Testis (tissue), 3 donors: ENCODE data around the gene SND1. TPM values are rescaled to one million over a fixed set of nuclear protein-coding genes. Genes with fewer than 3 reads are reported as not detected.

Experiments used
- DNase-seq: peaks from one replicate; pipeline ENCODE4 v3.0.0-alpha.2; 2019
- H3K27ac ChIP-seq, 2 donors: fragments of 200-600 bp; sonication (generic); one replicate each; pipeline ENCODE4 v1.5.1; 2019
- H3K27me3 ChIP-seq: fragments of 200-600 bp; sonication (generic); one replicate; pipeline ENCODE4 v1.5.1; 2019
- H3K36me3 ChIP-seq: fragments of 200-600 bp; sonication (generic); one replicate; pipeline ENCODE4 v1.5.1; 2017; ENCODE audit warnings: low read depth; ENCODE audit errors: missing control alignments
- H3K4me1 ChIP-seq: fragments of 200-600 bp; sonication (generic); one replicate; pipeline ENCODE4 v1.5.1; 2019
- H3K4me3 ChIP-seq, 2 donors: fragments of 200-600 bp; sonication (generic); one replicate each; pipeline ENCODE4 v1.5.1; 2017 to 2019
- H3K9me3 ChIP-seq: fragments of 200-600 bp; sonication (generic); one replicate; pipeline ENCODE4 v1.5.1; 2017
- CTCF ChIP-seq, 3 experiments: fragments of 450-650 bp in 2 of 3; fragments of 200-600 bp in 1 of 3; sonication (generic) in 1 of 3; IDR thresholded peaks; one replicate each; pipeline ENCODE4 v1.5.1; 2016 to 2019; ENCODE audit warnings: antibody characterized with exemption in 3 of 3, mild to moderate bottlenecking in 2 of 3, moderate library complexity in 1 of 3
- POLR2A ChIP-seq: fragments of 450-650 bp; IDR thresholded peaks from one replicate; pipeline ENCODE4 v1.6.1; 2017; ENCODE audit warnings: antibody characterized with exemption, mild to moderate bottlenecking, moderate library complexity
- WGBS, 2 donors: methylation state at CpG; one replicate each; pipeline ENCODE4 v1.1.5; 2018; 5-methylcytosine and 5-hydroxymethylcytosine counted together
- intact Hi-C: fragments of 100-400 bp; cut with DNase I; formaldehyde crosslinking; loops from one replicate; pipeline ENCODE4 v1.15.1; 2023; ENCODE audit warnings: low total_unique reads
- polyA plus RNA-seq: library from polyadenylated mRNA; stranded (reverse); fragments of 350-450 nt; fragmentation: Illumina TruSeq; extraction: RNeasy Lipid Tissue Mini Kit (QIAGEN cat#74804); gene quantifications from one replicate; pipeline ENCODE4 v1.2.3, GENCODE V29; 2014; ENCODE audit warnings: low read depth, low replicate concordance; ENCODE audit not compliant: insufficient read depth
- total RNA-seq, 2 donors: library from RNA; depleted of rRNA; stranded (reverse); fragments of >200 nt; gene quantifications; one replicate each; pipeline ENCODE4 v1.2.3, GENCODE V29; 2016

Gene SND1
- total and polyA plus RNA-seq, 3 donors from 2014 or later, result 132 to 207 (median 179) TPM

GRCh38 chr7:127632276-127632910, 19.6 kb upstream of the SND1 start:
- 77 to 89% methylated on average over 7 of the region's 7 CpGs for WGBS, 2 donors
- H3K9me3 ChIP-seq, result no peaks in the 10 kb centered on the region
- H3K27ac ChIP-seq, result no peak overlapping the region
- no peaks in the 10 kb centered on the region for H3K27me3 ChIP-seq
- intact Hi-C loops, result no loop called here
- H3K36me3 ChIP-seq, result no peaks in the 10 kb centered on the region
- no peak for DNase-seq
- H3K4me3 ChIP-seq, result no peak overlapping the region
- no peak for TF ChIP-seq POLR2A
- TF ChIP-seq CTCF (IDR thresholded peaks at IDR 0.05), result no peak
- no peaks in the 10 kb centered on the region for H3K4me1 ChIP-seq

GRCh38 chr7:127635659-127636285, 16.2 kb upstream of the SND1 start:
- Histone ChIP-seq H3K27ac (no peak overlapping the region), H3K36me3 (no peaks in the 10 kb centered on the region), H3K4me1 (no peaks in the 10 kb centered on the region), H3K9me3 (no peaks in the 10 kb centered on the region), H3K27me3 (no peaks in the 10 kb centered on the region), H3K4me3 (no peak overlapping the region)
- intact Hi-C loops, result no loop called here
- no peak for DNase-seq
- no peak for TF ChIP-seq CTCF (IDR thresholded peaks at IDR 0.05)
- TF ChIP-seq POLR2A, result no peak
- 56% methylated on average over 3 of the region's 3 CpGs for WGBS, 2 donors

- Histone ChIP-seq H3K36me3 (no peaks in the 10 kb centered on the region), H3K9me3 (no peaks in the 10 kb centered on the region), H3K4me3 (no peak overlapping the region), H3K27ac (no peak overlapping the region), H3K4me1 (no peaks in the 10 kb centered on the region), H3K27me3 (no peaks in the 10 kb centered on the region)
- TF ChIP-seq POLR2A, result no peak
- TF ChIP-seq CTCF (IDR thresholded peaks at IDR 0.05), result no peak
- intact Hi-C loops, result no loop called here
- no peak for DNase-seq
Observed at GRCh38 chr7:127638197-127638596, 13.8 kb upstream of the SND1 start.

- DNase-seq, result no peak
- Histone ChIP-seq H3K4me3 (no peak overlapping the region), H3K36me3 (no peaks in the 10 kb centered on the region), H3K9me3 (no peaks in the 10 kb centered on the region), H3K27ac (no peak overlapping the region), H3K27me3 (no peaks in the 10 kb centered on the region), H3K4me1 (peaks cover under 1% of the 10 kb centered on the region)
- intact Hi-C loops, result no loop called here
- WGBS, 2 donors, result 66 to 69% methylated on average over 2 of the region's 2 CpGs
- TF ChIP-seq CTCF (IDR thresholded peaks at IDR 0.05) (no peak), POLR2A (no peak)
Observed at GRCh38 chr7:127644484-127644883, 7.5 kb upstream of the SND1 start.

GRCh38 chr7:127647636-127648035, 4.4 kb upstream of the SND1 start:
- no peak overlapping the region for H3K27ac ChIP-seq
- H3K27me3 ChIP-seq, result no peaks in the 10 kb centered on the region
- no peak overlapping the region for H3K4me3 ChIP-seq
- DNase-seq, result no peak
- H3K4me1 ChIP-seq, result peaks cover 8% of the 10 kb centered on the region
- 94 to 96% methylated on average over 8 of the region's 8 CpGs for WGBS, 2 donors
- TF ChIP-seq CTCF (IDR thresholded peaks at IDR 0.05) (no peak), POLR2A (no peak)
- no peaks in the 10 kb centered on the region for H3K36me3 ChIP-seq
- intact Hi-C loops, result no loop called here
- no peaks in the 10 kb centered on the region for H3K9me3 ChIP-seq
